ENCODE measurements around the gene CCL26. TPM values are rescaled to one million over a fixed set of nuclear protein-coding genes. Genes with fewer than 3 reads are reported as not detected.

CCL26 gene
- total RNA-seq, 6 experiments from 2014 or later = not detected

- ATAC-seq (no peak), DNase-seq (no peak)
- intact Hi-C loops (cut with DNase I) = no loop called here
- Histone ChIP-seq H3K27ac (no peak overlapping the region), H3K4me1 (no peaks in the 10 kb centered on the region), H3K36me3 (no peaks in the 10 kb centered on the region), H3K27me3 (no peaks in the 10 kb centered on the region), H3K9me3 (peaks cover 0 to 3% (median 0%) of the 10 kb centered on the region in 4 donors), H3K4me3 (no peak overlapping the region)
- WGBS (ENCODE audit: insufficient coverage, low coverage, low lambda C conversion rate, missing lambda C conversion rate) = 86% methylated on average over 1 of the region's 4 CpGs
- TF ChIP-seq CTCF (IDR thresholded peaks at IDR 0.05) (no peak), POLR2A (IDR thresholded peaks at IDR 0.05) (no peak)
These were observed 34.7 kb upstream of the CCL26 start for GRCh38 chr7:75806560-75807307.

GRCh38 chr7:75804705-75805104 is 32.7 kb upstream of the CCL26 start:
- Histone ChIP-seq H3K4me3 (no peak overlapping the region), H3K9me3 (peaks cover 0 to 3% (median 0%) of the 10 kb centered on the region in 4 donors), H3K27ac (no peak overlapping the region), H3K4me1 (no peaks in the 10 kb centered on the region), H3K36me3 (no peaks in the 10 kb centered on the region), H3K27me3 (no peaks in the 10 kb centered on the region)
- 63% methylated on average over 5 of the region's 5 CpGs for WGBS (ENCODE audit: insufficient coverage, low coverage, low lambda C conversion rate, missing lambda C conversion rate)
- TF ChIP-seq POLR2A (IDR thresholded peaks at IDR 0.05) (no peak), CTCF (IDR thresholded peaks at IDR 0.05) (no peak)
- intact Hi-C loops (cut with DNase I) = no loop called here
- ATAC-seq (no peak), DNase-seq (no peak)

- no peaks in the 10 kb centered on the region for H3K27me3 ChIP-seq
- intact Hi-C loops (cut with DNase I) = no loop called here
- no peak overlapping the region for H3K4me3 ChIP-seq
- peaks cover 0 to 3% (median 0%) of the 10 kb centered on the region in 4 donors for H3K9me3 ChIP-seq
- 85% methylated on average over 2 of the region's 2 CpGs for WGBS (ENCODE audit: insufficient coverage, low coverage, low lambda C conversion rate, missing lambda C conversion rate)
- DNase-seq (no peak), ATAC-seq (no peak)
- H3K36me3 ChIP-seq = no peaks in the 10 kb centered on the region
- no peak overlapping the region for H3K27ac ChIP-seq
- H3K4me1 ChIP-seq = no peaks in the 10 kb centered on the region
- TF ChIP-seq POLR2A (IDR thresholded peaks at IDR 0.05) = no peak
- TF ChIP-seq CTCF (IDR thresholded peaks at IDR 0.05) = no peak
These were observed 32.0 kb upstream of the CCL26 start for GRCh38 chr7:75804004-75804403.

GRCh38 chr7:75802552-75802821 is 30.5 kb upstream of the CCL26 start:
- H3K9me3 ChIP-seq = peaks cover 0 to 3% (median 0%) of the 10 kb centered on the region in 4 donors
- DNase-seq (no peak), ATAC-seq (no peak)
- TF ChIP-seq CTCF (IDR thresholded peaks at IDR 0.05) = no peak
- TF ChIP-seq POLR2A (IDR thresholded peaks at IDR 0.05) = no peak
- intact Hi-C loops (cut with DNase I) = no loop called here
- H3K27ac ChIP-seq = no peak overlapping the region
- H3K36me3 ChIP-seq = no peaks in the 10 kb centered on the region
- H3K4me1 ChIP-seq = no peaks in the 10 kb centered on the region
- no peaks in the 10 kb centered on the region for H3K27me3 ChIP-seq
- 85% methylated on average over 5 of the region's 5 CpGs for WGBS (ENCODE audit: insufficient coverage, low coverage, low lambda C conversion rate, missing lambda C conversion rate)
- no peak overlapping the region for H3K4me3 ChIP-seq
